HG03439 (cell line): ENCODE measurements around the gene SFXN3.
"Not testable (repeated sequence)": the region's sequence is repeated elsewhere in the genome, so short reads cannot be mapped to it uniquely, and the experiment has no call there.

Source experiments
- ATAC-seq: cut with Tn5 transposase; IDR thresholded peaks from one replicate; pipeline ENCODE4 v1.9.1; 2021; ENCODE audit warnings: mild to moderate bottlenecking, moderate library complexity; ENCODE audit not compliant: unreplicated experiment

SFXN3 gene

DNA sequence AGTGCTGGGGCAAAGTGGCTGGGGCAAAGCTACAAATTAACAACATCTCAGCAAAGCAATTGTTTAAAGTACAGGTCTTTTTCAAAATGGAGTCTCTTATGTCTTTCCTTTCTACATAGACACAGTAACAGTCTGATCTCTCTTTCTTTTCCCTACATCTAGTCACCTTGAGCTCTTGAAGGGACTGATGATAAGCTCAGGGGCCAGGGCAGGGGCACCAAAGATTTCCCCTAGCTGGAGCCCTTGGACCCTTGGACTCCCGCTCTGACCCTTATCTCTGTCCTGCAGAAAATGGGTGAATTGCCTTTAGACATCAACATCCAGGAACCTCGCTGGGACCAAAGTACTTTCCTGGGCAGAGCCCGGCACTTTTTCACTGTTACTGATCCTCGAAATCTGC is 3.4 kb downstream of the SFXN3 start:
- ATAC-seq = not testable (repeated sequence)

DNA sequence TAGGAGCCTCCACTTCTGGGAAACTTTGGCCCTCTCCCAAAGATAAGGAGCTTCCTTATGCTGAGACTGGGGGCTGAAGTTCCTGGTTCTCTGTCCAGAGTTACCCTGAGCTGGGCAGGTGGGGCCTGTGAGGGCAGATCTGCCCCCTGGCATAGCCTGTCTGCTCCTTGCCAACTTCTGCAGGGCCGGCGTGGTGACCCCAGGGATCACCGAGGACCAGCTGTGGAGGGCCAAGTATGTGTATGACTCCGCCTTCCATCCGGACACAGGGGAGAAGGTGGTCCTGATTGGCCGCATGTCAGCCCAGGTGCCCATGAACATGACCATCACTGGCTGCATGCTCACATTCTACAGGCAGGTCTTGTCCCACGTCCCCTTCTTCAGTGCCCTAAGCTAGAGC is 4.3 kb downstream of the SFXN3 start:
- no peak for ATAC-seq

DNA sequence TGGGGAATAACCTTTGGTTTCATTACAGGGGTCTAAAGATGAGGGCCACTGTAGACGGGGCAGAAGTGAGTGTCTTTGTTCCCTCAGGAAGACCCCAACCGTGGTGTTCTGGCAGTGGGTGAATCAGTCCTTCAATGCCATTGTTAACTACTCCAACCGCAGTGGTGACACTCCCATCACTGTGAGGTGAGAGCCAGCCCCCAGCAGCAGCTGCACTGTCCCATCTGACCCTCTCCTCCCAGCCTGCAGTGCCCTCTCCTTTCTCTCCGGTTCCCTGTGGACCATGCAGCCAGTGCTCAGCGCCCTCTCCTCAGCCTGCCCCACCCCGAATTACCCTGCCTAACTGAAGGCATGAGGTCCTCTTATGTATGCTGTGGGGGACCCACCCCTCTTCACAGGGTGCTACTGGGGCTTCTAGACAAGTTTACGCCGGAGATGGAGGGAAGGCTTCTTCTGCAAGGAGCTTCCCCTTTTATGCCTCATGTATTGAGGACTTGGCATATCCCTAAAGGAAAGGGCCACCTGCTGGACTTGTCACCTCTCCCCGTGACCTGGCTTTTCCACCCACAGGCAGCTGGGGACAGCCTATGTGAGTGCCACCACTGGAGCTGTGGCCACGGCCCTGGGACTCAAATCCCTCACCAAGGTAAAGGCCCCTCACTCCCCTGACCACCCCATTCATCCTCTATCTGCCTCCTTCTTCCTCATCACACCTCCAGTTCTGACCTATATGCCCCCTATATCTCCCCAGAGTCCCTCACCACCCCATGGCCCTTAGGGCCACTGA is 5.1 kb downstream of the SFXN3 start:
- ATAC-seq = no peak

DNA sequence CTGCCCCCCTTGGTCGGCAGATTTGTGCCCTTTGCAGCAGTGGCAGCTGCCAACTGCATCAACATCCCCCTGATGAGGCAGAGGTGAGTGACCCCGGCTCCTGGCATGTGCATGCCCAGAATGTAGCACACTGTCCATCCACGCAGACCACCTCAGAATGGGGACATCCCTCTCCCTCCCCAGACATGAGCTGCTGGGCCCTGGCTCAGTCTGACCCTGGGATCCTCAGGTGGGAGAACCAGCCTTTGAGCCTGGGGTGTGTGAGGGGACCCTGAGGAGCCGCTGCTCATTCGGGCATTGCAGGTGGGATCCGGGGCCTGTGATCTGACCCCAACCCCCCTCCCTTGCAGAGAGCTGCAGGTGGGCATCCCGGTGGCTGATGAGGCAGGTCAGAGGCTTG is 5.7 kb downstream of the SFXN3 start:
- ATAC-seq = no peak

DNA sequence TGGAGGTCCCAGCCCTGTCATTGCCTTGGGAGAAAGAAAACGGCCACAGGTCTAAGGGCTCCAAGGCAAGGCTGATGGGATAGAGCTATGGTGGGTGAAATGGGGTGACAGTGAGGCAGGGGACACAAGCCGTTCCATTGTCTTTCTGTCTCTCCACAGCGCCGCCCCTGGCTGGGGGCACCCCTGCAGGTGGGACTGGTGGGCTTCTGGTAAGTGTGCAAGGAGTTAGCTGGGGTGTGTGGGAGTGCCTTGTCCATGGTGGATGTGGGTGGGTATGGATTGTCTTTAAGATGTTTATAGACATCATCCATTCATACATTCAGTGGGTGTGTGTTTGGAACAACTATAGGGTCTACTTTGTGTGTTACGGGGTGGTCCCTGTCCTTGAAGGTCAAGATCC is 7.5 kb downstream of the SFXN3 start:
- ATAC-seq = no peak

DNA sequence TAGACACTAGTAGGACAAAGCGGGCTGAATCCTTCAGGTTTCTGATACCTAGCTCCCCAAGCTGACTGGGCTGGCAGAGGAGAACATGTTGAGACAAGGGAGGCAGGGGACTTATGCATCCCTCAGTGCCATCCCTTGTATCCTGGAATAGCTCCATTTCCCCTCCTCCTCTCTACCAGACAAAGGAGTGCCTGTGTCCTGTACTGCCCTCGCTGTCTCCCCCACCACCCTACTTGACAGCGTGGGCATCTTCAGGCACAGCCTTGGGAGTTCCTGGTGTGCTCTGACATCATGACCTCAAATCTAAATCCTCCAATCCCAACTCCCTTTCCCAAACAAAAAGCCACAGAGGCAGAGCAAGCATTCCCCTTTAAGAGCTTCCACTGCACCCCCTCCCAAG is 9.0 kb downstream of the SFXN3 start:
- ATAC-seq = no peak

DNA sequence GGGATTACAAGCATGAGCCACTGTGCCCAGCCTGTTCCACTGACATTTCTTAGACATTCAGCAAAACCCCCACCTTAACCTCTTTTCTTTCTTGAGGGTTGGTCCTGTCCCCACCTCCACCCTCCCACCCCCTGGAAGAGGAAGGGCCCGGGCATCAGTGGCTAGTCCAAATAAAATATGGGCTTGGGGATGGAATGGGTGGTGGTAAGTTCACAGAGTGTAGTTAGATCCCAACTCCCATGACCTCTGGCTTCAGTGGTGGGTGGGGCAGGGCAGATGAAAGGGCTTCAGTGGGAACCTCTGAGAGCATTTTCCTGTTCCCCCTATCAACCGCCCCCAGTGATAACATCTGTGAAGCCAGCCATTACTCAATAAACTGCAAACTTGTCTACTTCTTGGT is 9.8 kb downstream of the SFXN3 start:
- no peak for ATAC-seq

DNA sequence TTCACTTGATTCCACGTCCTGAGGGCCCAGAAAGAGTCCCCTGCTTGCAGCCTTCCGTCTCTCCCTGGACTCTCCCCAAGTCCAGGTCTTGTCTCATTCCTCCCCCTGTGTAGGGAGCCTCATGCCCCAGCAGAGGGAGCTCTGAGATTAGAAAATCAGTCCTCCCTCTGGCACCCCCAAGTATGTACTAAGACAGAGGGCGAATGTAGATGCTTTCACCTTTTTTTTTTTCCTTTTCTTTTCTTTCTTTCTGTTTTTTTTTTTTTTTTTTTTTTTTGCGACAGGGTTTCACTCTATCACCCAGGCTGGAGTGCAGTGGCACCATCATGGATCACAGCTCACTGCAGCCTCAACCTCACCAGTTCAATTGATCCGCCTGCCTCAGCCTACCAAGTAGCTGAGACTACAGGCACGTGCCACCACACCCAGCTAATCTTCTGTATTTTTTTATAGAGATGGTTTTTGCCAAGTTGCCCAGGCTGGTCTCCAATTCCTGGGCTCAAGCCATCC is 10.3 kb downstream of the SFXN3 start:
- ATAC-seq = peak; percentile 52

DNA sequence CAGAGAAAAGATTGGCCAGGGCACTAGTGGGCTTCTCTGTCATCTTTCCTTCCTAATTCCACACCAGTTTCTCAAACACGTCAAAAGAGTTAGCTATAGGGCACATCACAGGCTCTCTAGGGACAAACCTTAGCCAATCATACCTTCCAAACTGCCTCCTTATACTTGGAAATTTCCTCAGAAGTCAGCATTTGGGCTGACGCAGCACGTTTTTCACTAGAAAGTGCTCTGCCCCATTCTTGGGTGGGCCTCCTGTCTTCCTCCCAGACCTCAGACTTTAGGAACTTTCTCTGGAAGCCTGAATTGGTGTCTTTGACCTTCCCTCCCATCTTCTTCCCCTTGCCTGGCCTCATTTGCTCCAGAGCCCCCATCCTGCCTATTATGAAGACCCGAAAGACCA is 11.1 kb downstream of the SFXN3 start:
- ATAC-seq = no peak

DNA sequence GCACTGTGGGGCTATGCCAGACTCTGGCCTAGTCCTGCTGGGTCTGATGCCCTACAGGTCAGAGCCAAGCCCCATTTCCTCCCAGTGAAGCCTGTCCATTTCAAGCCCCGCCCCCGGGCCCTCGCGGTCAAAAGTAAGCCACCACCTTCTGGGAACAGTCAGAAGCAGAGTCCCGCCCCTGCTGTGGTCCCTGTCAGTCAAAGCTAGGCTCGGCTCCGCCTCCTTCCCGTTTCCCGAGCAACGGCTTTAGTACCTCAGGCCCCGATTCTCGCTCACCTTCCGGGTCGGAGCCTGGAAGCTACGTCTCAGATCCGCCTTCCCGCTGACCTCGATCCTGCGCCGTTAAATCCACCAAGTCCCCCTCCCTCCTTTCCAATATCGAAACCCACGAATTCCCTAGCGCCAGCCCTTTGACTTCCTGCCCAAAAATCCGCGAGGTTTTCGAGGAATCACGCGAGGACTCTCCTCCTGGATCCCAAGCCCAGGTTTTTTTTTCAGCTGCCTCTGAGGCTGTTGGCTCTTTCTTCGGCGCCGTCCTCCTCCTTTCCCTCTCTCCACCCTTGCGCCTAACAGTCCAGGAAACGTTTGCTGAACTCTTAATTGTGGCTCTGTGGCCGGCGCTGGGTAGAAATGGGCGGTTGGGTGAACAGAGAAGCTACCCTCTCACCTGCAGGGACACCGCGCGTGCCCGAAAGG is 11.8 kb downstream of the SFXN3 start:
- peak; percentile 94 for ATAC-seq

DNA sequence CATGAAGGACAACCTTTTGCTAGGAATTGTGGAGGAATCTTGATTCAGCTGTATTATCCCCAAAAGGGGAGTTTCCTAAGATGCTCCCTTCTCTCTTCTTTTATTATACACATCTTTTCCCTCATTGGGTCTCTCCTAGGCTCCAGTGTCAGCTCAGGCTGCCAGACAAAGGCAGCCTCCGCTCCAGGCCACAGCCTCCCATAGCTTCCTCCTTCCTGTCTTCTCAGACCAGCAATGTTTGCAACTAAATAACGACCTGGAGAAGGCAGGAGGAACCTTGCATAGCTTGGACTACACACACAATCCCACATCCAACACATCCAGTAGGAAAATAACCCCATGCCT is 12.3 kb downstream of the SFXN3 start:
- ATAC-seq = no peak

DNA sequence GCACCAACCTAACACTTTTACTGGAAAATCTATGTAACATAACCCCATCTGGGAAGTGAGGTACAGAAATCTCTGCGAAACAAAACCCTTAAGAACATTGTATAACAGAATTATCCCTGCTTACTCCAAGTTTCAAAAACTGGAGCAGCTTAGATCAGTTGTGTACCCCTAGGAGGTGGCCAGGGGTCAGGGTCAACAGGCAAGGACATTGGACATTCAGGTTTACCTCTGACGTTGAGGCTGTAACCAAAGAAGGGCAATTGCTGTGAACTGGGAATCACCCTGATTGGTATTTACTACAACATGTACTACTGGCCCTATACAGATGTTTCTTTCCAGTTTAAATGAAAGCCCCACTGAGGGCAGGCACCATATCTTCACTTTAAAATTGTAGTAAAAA is 13.1 kb downstream of the SFXN3 start:
- ATAC-seq = no peak

DNA sequence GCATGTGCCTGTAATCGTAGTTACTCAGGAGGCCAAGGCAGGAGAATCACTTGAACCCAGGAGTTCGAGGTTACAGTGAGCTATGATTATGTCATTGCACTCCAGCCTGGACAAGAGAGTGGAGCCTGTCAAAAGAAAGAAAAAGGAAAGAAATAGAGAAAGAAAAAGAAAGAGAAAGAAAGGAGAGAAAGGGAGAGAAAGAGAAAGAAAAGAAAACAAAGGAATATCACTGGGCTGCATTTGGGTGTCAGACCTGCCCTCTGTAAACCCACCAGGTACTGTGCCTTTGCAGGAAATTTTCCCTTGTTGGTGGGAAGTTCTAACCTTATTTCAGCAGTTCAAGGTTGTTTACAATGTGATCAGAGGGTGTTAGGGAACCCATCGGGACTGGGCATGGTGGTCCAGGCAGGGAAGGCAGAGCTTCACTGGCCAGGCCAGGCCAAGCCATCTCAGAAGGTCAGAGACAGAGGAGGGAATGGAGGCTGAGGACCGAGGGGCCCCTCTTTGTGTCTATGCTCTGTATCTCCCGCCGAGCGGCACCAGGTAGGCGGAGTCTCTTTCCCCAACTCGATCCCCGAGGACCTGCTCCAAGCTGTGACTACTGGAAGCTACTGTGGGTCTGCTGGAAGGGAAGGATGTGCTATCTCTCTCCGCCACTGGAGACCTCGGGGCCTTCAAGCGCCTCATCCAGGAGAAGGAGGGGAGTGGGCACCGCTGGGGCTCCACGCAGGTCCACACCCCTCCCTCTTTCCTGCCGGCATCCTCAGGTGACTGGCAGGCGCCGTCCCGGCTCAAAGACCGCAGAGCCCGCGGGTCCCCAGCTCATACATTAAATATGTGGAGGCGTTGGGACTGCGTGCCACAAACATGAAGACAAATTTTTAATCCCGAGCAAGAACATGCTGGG is 15.6 kb downstream of the SFXN3 start:
- ATAC-seq = no peak

DNA sequence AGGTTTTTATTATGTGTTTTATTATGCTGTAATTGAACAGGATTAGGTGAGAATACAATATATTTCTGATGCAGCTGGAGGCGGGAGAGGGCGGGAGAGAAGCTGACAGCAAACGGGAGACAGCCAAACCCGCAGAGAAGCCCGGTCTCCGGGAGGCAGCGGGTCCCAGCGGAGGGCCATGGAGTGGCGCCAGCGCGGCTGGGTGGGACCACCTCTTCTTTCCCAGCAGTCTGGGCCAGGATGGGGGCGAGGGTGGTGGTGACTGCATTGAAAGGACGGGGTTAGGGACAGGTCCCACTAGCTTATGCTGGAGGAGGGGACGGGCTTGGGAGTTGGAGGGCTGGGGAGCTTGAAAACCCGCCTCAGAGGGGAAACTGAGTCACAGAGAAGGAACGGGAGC is 16.2 kb downstream of the SFXN3 start:
- ATAC-seq = no peak

DNA sequence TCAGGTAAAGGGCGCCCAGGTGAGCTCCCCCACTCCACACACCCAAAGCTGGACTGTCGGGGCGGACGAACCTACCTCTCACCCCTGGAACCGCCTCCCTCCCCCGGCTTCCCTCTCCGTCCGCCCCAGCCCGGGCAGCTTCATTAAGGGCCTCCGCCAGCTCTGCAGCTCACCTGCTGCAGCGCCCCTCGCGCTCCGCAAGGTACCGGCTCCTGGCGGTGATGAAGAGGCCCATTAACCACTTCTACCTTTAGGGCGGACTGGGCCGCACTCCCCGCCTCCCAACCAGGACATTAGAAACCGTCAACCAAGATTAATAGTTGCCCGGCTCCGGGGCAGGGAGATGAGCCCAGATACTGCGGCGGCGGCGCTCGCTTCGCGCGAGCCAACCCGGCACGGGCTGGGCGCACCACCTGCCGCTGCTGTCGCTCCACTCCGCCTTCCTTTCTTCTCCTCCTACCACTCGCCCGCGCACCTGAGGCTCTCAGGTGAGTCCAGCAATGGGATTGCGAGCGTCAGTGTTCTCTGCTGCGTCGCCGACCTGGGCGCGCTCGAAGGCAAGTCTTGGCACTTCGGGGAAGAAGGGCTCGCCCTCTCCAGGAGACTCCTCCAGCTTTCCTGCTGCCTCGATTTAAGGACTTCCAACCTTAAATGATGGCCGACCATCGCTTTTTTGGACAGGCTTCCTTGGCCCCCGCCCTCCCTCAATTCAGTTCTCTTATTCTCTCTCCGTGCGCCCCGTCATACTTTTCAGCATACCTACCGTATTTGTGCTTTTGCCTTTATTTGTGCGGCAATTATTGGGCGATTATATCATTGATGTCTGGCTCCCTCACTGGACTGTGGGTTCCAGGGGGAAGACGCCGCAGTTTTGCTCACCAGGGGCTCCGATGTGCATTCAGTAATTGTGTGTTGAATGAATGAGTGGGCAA is 17.2 kb downstream of the SFXN3 start:
- ATAC-seq = no peak

DNA sequence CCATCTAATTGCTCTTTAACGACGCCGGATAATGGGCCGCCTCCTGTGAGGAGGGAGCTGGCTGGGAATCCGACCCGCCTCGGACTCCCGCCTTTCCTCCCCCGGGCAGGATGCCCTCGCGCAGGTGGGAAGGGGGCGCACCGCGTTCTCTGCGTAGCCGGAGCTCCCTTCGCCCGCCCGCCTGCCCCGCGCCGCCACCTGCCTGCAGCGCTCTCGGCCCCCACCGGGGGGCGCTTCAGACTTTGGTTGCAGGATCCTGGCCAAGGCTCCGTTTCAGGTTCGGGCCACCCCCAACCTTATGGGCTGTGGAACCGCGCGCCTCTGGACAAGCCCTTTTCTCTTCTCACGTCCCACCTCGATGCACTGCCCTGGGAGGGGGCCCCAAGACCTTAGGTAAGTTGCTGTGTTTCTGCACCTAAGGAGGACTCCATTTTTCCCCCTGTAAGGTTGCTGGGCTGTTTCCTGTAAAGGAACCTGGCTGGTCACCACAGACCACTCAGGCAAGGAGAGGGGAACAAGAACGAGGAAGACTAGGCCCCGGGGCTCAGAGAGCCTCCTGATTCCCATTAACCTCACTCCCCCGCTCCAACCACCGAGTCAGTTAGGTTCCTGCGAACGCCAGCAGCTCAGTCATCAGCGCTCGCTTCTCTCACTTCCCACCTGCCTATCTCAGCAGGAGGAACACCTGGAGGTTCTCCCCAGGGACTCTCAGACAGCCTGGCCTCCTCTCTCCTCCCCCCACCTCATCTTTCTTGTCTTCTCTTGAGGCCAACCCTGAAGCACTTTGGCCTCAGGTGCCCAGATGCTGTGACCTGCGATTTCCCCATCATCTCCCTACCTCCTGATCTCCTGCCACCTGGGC is 19.4 kb downstream of the SFXN3 start:
- ATAC-seq = no peak

DNA sequence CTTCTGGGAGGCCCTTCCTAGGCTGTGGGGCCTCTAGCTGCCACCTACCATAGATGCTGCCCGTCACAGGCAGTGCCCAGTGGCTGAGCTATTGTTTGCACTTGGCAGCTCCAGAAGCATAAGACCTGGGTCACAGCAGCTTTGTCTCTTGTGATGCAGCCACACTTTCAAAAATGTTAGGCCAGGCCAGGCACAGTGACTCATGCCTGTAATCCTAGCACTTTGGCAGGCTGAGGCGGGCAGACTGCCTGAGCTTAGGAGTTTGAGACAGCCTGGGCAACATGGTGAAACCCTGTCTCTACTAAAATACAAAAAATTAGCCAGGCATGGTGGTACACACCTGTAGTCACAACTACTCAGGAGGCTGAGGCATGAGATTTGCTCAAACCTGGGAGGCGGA is 21.3 kb downstream of the SFXN3 start:
- ATAC-seq = no peak

DNA sequence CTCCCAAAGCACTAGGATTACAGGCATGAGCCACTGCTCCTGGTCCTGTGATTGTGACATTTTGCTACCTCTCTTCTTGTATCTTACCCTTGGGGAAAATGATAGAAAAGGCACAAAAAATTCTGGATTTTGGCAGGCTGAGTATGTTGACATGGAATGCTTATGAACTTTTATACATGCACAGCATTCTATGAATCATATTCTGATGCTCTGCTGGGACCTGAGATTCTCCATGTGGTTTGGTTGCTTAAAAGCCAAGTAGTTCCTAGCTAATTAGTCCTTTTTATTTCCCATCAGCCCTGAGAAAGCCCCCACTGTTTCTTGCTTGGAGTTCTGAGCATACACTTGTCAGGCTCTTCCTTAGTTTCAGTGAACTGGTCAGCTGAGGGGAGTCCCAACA is 22.5 kb downstream of the SFXN3 start:
- ATAC-seq = no peak

DNA sequence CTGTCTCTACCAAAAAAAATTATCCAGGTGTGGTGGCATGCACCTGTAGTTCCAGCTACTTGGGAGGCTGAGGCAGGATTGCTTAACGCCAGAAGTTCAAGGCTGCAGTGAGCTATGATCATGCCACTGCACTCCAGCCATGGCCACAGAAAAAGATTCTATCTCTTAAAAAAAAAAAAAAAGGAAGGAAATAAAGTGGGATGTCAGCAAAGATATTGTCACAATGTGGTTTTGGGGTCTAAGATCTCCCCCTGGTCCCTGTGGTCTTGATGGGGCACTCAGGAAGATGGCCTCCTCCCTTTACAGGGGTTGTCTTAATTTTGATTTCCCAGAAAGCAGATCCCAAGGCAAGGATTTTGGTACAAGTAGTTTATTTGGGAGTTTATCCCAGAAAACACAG is 23.3 kb downstream of the SFXN3 start:
- no peak for ATAC-seq

DNA sequence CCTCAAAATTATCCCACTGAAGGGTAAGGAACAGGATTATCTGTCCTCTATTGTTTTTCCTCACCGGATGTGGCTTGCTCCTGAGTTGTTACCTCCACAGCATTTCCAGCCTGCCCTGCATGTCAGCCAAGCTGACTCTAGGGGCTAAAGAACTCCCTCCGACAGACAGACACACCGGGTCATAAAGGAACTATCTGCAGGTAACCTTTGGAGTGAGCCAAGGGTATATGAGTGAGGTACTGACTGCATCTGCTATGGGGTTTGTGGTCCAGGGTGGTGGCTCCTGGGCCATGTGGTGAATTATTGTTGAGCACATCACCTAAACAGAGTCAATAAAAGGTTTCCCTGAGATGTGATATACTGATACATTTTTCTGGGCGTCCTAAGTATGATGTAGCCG is 23.8 kb downstream of the SFXN3 start:
- no peak for ATAC-seq
